Germinal center (tissue), 1 donor: ENCODE results near the gene TPD52L1.
A peak's percentile ranks its signal among the peaks of the same experiment; 100 is the strongest.

Source experiments
- DNase-seq: peaks from one replicate; pipeline ENCODE4 v3.0.0; 2012; ENCODE audit warnings: mixed read lengths, low spot score

TPD52L1 gene

GRCh38 chr6:125307150-125307838, 153.7 kb downstream of the TPD52L1 start:
- no peak for DNase-seq

GRCh38 chr6:125307964-125308615, 154.5 kb downstream of the TPD52L1 start:
- DNase-seq, result no peak

- peak; percentile 38 for DNase-seq
Measured at GRCh38 chr6:125310994-125311649, 157.5 kb downstream of the TPD52L1 start.

GRCh38 chr6:125312478-125312877, 158.9 kb downstream of the TPD52L1 start:
- DNase-seq, result no peak

GRCh38 chr6:125312950-125313349, 159.4 kb downstream of the TPD52L1 start:
- DNase-seq, result no peak
